OCI-LY3 (cell line): ENCODE results near the gene MAZ.

Source experiments
- H2AFZ ChIP-seq: fragments of 200-600, 300-600 bp; shearing (Covaris generic); 2 replicates; pipeline ENCODE4 v1.6.0; 2014; ENCODE audit warnings: antibody characterized with exemption, low read depth, low read length
- H3K27ac ChIP-seq: fragments of 200-600, 300-600 bp; sonication (generic); 2 replicates; pipeline ENCODE4 v1.5.1; 2014; ENCODE audit warnings: mild to moderate bottlenecking, low read length, moderate library complexity, mixed read lengths
- H3K27me3 ChIP-seq: fragments of 200-600, 300-600 bp; sonication (generic); 2 replicates; pipeline ENCODE4 v1.6.1; 2014; ENCODE audit warnings: low read depth, low read length, mixed read lengths
- H3K36me3 ChIP-seq: fragments of 200-600, 300-600 bp; sonication (generic); replicated peaks from 2 replicates; pipeline ENCODE3; 2014; ENCODE audit warnings: low read depth, low read length, mixed read lengths
- H3K4me1 ChIP-seq: fragments of 300-600, 200-600 bp; sonication (generic); 2 replicates; pipeline ENCODE4 v1.6.1; 2014; ENCODE audit warnings: low read length, mixed read lengths
- H3K4me2 ChIP-seq: fragments of 200-600, 300-600 bp; sonication (generic); 2 replicates; pipeline ENCODE4 v1.6.1; 2014; ENCODE audit warnings: low read length, mixed read lengths
- H3K4me3 ChIP-seq: fragments of 300-600, 200-600 bp; sonication (generic); 2 replicates; pipeline ENCODE4 v1.5.1; 2014; ENCODE audit warnings: antibody characterized with exemption, mild to moderate bottlenecking, low read length, moderate library complexity
- H3K79me2 ChIP-seq: fragments of 300-600, 200-600 bp; shearing (Covaris generic); 2 replicates; pipeline ENCODE4 v1.6.1; 2014; ENCODE audit warnings: mild to moderate bottlenecking, low read length, mixed read lengths
- H3K9ac ChIP-seq: fragments of 300-600, 200-600 bp; shearing (Covaris generic); 2 replicates; pipeline ENCODE4 v1.6.0; 2014; ENCODE audit warnings: mild to moderate bottlenecking, low read length, moderate library complexity
- H3K9me3 ChIP-seq: fragments of 200-600, 300-600 bp; shearing (Covaris generic); 2 replicates; pipeline ENCODE4 v1.6.1; 2014; ENCODE audit warnings: low read length, mixed read lengths; ENCODE audit not compliant: insufficient read depth
- H4K20me1 ChIP-seq: fragments of 200-600, 300-600 bp; sonication (generic); 2 replicates; pipeline ENCODE4 v1.6.1; 2016; ENCODE audit warnings: low read length, mixed read lengths; ENCODE audit not compliant: insufficient read depth
- EZH2phosphoT487 ChIP-seq: fragments of 200-600 bp; shearing (Covaris generic); IDR thresholded peaks from 2 replicates; pipeline ENCODE4 v1.6.1; 2018; ENCODE audit warnings: antibody characterized with exemption, mixed run types, low read depth
- TF ChIP-seq, protein P1 (sequence below): fragments of 200-600, 300-600 bp; sonication (generic); IDR thresholded peaks from 2 replicates; pipeline ENCODE4 v1.5.1; 2014; ENCODE audit warnings: antibody characterized with exemption, low read length, low read depth

MAZ gene

DNA sequence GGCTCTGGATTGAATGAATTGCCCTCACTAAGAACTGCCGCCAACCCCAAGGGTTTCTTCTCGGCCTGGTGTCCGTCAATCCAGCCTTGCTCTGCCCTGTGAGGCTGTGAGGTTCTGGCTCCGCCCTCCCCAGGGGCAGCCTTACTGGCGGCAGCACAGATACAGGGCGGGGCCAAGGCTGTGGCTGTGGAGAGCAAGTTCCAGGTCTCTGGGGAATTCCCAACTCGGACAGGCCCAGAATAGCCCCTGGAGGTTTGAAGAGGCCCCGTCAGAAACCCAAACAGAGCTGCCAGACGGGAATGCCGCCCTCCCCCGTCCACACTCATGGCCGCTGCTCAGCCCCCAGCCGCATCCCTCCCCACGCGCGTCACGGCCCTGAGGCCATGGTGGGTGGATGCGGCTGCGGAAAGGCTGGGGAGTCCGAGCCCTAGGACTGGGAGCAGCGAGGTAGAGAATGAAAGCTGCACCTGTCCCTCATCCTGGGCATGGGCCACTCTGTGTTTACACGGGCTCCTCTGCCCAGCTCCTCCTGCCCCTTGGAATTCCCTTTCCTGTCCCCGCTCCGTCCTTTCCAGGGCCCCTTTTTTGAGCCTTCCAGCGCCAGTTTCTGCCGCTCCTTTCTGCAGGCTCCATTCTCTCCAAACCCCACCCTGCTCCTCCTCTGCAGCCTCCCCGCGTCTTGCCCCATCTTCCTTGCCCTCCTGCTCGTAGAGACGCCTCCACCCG lies 5.0 kb downstream of the MAZ start:
- Histone ChIP-seq H3K4me3 (peak overlapping the region; percentile 58), H3K4me2 (peak overlapping the region; percentile 67), H3K9ac (peak overlapping the region; percentile 35), H3K9me3 (no peaks in the 10 kb centered on the region), H3K36me3 (peaks cover 31% of the 10 kb centered on the region), H4K20me1 (peaks cover 25% of the 10 kb centered on the region), H3K27ac (no peak overlapping the region), H3K27me3 (no peaks in the 10 kb centered on the region), H3K79me2 (peaks cover 29% of the 10 kb centered on the region), H2AFZ (no peak overlapping the region), H3K4me1 (peaks cover 53% of the 10 kb centered on the region)
- TF ChIP-seq, protein P1, sequence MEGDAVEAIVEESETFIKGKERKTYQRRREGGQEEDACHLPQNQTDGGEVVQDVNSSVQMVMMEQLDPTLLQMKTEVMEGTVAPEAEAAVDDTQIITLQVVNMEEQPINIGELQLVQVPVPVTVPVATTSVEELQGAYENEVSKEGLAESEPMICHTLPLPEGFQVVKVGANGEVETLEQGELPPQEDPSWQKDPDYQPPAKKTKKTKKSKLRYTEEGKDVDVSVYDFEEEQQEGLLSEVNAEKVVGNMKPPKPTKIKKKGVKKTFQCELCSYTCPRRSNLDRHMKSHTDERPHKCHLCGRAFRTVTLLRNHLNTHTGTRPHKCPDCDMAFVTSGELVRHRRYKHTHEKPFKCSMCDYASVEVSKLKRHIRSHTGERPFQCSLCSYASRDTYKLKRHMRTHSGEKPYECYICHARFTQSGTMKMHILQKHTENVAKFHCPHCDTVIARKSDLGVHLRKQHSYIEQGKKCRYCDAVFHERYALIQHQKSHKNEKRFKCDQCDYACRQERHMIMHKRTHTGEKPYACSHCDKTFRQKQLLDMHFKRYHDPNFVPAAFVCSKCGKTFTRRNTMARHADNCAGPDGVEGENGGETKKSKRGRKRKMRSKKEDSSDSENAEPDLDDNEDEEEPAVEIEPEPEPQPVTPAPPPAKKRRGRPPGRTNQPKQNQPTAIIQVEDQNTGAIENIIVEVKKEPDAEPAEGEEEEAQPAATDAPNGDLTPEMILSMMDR = no peak
- TF ChIP-seq EZH2phosphoT487 = no peak

GRCh38 chr16:29811896-29812665 lies 5.8 kb downstream of the MAZ start, which contains the start of gene PRRT2:
TSS of gene PRRT2 (plus strand) at chr16:29812193. CDS start at chr16:29813055, 862 bp downstream.
- H3K4me3 ChIP-seq = peak within 1 kb of the TSS; percentile 58
- H3K27me3 ChIP-seq = no peaks in the 10 kb centered on the region
- H3K79me2 ChIP-seq = peaks cover 30% of the 10 kb centered on the region
- no peak within 1 kb of the TSS for H3K27ac ChIP-seq
- no peak within 1 kb of the TSS for H2AFZ ChIP-seq
- no peak for TF ChIP-seq EZH2phosphoT487
- TF ChIP-seq, protein P1 = no peak
- peaks cover 53% of the 10 kb centered on the region for H3K4me1 ChIP-seq
- H3K4me2 ChIP-seq = peak within 1 kb of the TSS; percentile 67
- H4K20me1 ChIP-seq = peaks cover 25% of the 10 kb centered on the region
- peaks cover 31% of the 10 kb centered on the region for H3K36me3 ChIP-seq
- H3K9ac ChIP-seq = peak within 1 kb of the TSS; percentile 35
- no peaks in the 10 kb centered on the region for H3K9me3 ChIP-seq

GRCh38 chr16:29812754-29813643 lies 6.7 kb downstream of the MAZ start:
- Histone ChIP-seq H3K36me3 (peaks cover 28% of the 10 kb centered on the region), H4K20me1 (peaks cover 23% of the 10 kb centered on the region), H3K4me1 (peaks cover 45% of the 10 kb centered on the region), H3K9me3 (no peaks in the 10 kb centered on the region), H3K4me2 (no peak overlapping the region), H3K4me3 (no peak overlapping the region), H3K27me3 (no peaks in the 10 kb centered on the region), H3K27ac (no peak overlapping the region), H3K9ac (no peak overlapping the region), H2AFZ (no peak overlapping the region), H3K79me2 (peaks cover 27% of the 10 kb centered on the region)
- no peak for TF ChIP-seq EZH2phosphoT487
- TF ChIP-seq, protein P1 = no peak
